CD14-positive monocyte (primary cell): ENCODE results near the gene CACNA1C. TPM values are rescaled to one million over a fixed set of nuclear protein-coding genes. Genes with fewer than 3 reads are reported as not detected.

Source experiments
- DNase-seq, 3 donors: peaks; one replicate each; pipeline ENCODE4 v3.0.0-alpha.2; 2011 to 2022
- H2AFZ ChIP-seq: 2 replicates; pipeline ENCODE4 v1.6.0; 2012; ENCODE audit warnings: mild to moderate bottlenecking, low read depth, low read length, inconsistent platforms; ENCODE audit not compliant: insufficient read depth, poor library complexity, severe bottlenecking
- H3K27ac ChIP-seq, 2 donors: 1 replicate in 1 of 2; 2 replicates in 1 of 2; pipeline ENCODE4 v1.5.1; 2012 to 2013; ENCODE audit warnings: low read length in 2 of 2, control low read depth in 1 of 2, inconsistent platforms in 1 of 2, low read depth in 1 of 2, mild to moderate bottlenecking in 1 of 2
- H3K27me3 ChIP-seq, 2 donors: one replicate each; pipeline versions ENCODE4 v1.6.0 to v1.6.1; 2011 to 2013; ENCODE audit warnings: low read length in 2 of 2; ENCODE audit not compliant: control insufficient read depth in 2 of 2, insufficient read depth in 2 of 2
- H3K36me3 ChIP-seq, 2 donors: replicated peaks in 1 of 2; 1 replicate in 1 of 2; 2 replicates in 1 of 2; pipeline versions ENCODE4 v1.5.1 to v1.6.1; 2012 to 2013; ENCODE audit warnings: low read length in 2 of 2, control low read depth in 1 of 2, inconsistent platforms in 1 of 2, mild to moderate bottlenecking in 1 of 2; ENCODE audit not compliant: insufficient read depth in 2 of 2, control insufficient read depth in 1 of 2
- H3K4me1 ChIP-seq, 2 donors: 1 replicate in 1 of 2; 2 replicates in 1 of 2; pipeline versions ENCODE4 v1.5.1 to v1.6.1; 2012 to 2013; ENCODE audit warnings: low read length in 2 of 2, control low read depth in 1 of 2, inconsistent platforms in 1 of 2, mild to moderate bottlenecking in 1 of 2, moderate library complexity in 1 of 2; ENCODE audit not compliant: insufficient read depth in 2 of 2, control insufficient read depth in 1 of 2
- H3K4me2 ChIP-seq: replicated peaks from 2 replicates; pipeline ENCODE3; 2012; ENCODE audit warnings: low read length, moderate library complexity, mild to moderate bottlenecking; ENCODE audit not compliant: poor library complexity, severe bottlenecking; ENCODE audit errors: extremely low read depth
- H3K4me3 ChIP-seq, 3 experiments: fragments of 200-600 bp in 1 of 3; sonication (generic) in 1 of 3; replicated peaks in 1 of 3; 1 replicate in 2 of 3; 2 replicates in 1 of 3; pipeline ENCODE4 v1.5.1; 2011 to 2013; ENCODE audit warnings: low read length in 3 of 3, mild to moderate bottlenecking in 3 of 3, control low read depth in 2 of 3, low read depth in 2 of 3, inconsistent platforms in 1 of 3, moderate library complexity in 1 of 3
- H3K79me2 ChIP-seq: 2 replicates; pipeline ENCODE4 v1.6.0; 2012; ENCODE audit warnings: mild to moderate bottlenecking, control low read depth, inconsistent platforms, low read length, moderate library complexity; ENCODE audit not compliant: insufficient read depth
- H3K9ac ChIP-seq: 2 replicates; pipeline ENCODE4 v1.6.0; 2017; ENCODE audit warnings: low read length, mild to moderate bottlenecking; ENCODE audit not compliant: insufficient read depth, poor library complexity, severe bottlenecking
- H3K9me3 ChIP-seq, 2 donors: replicated peaks in 1 of 2; 1 replicate in 1 of 2; 2 replicates in 1 of 2; pipeline versions ENCODE4 v1.5.1 to v1.6.1; 2012 to 2013; ENCODE audit warnings: low read length in 2 of 2, control low read depth in 1 of 2; ENCODE audit not compliant: control insufficient read depth in 1 of 2, insufficient read depth in 1 of 2
- H4K20me1 ChIP-seq: 2 replicates; pipeline ENCODE4 v1.6.0; 2012; ENCODE audit warnings: mild to moderate bottlenecking, low read length, control low read depth, moderate library complexity; ENCODE audit not compliant: insufficient read depth
- H3K27ac Mint-ChIP-seq, 7 donors: one replicate each; pipeline ENCODE4 v1.8.0; 2020; ENCODE audit warnings: mild to moderate bottlenecking in 7 of 7, mixed read lengths in 7 of 7, moderate library complexity in 6 of 7, inconsistent platforms in 2 of 7
- H3K27me3 Mint-ChIP-seq, 3 donors: one replicate each; pipeline ENCODE4 v1.8.0; 2021 to 2022; ENCODE audit warnings: low read depth in 3 of 3, mild to moderate bottlenecking in 3 of 3, mixed read lengths in 3 of 3, moderate library complexity in 3 of 3, inconsistent platforms in 1 of 3
- H3K36me3 Mint-ChIP-seq, 2 donors: one replicate each; pipeline ENCODE4 v1.8.0; 2020; ENCODE audit warnings: mixed read lengths in 2 of 2, inconsistent platforms in 1 of 2, mild to moderate bottlenecking in 1 of 2
- H3K4me1 Mint-ChIP-seq: one replicate; pipeline ENCODE4 v1.8.0; 2020; ENCODE audit warnings: mild to moderate bottlenecking, mixed read lengths
- H3K4me3 Mint-ChIP-seq, 2 donors: one replicate each; pipeline ENCODE4 v1.8.0; 2020; ENCODE audit warnings: mild to moderate bottlenecking in 2 of 2, mixed read lengths in 2 of 2, moderate library complexity in 1 of 2
- H3K9me3 Mint-ChIP-seq, 7 donors: one replicate each; pipeline ENCODE4 v1.8.0; 2020 to 2022; ENCODE audit warnings: mixed read lengths in 7 of 7, mild to moderate bottlenecking in 6 of 7, moderate library complexity in 6 of 7, inconsistent platforms in 2 of 7
- CTCF ChIP-seq: fragments of 200-600 bp; IDR thresholded peaks from one replicate; pipeline ENCODE4 v1.8.0; 2022; ENCODE audit warnings: antibody characterized with exemption, mild to moderate bottlenecking
- WGBS: methylation state at CpG from one replicate; pipeline ENCODE4 v1.1.5; 2013; ENCODE audit warnings: missing lambda C conversion rate; ENCODE audit not compliant: insufficient coverage; 5-methylcytosine and 5-hydroxymethylcytosine counted together
- intact Hi-C, 2 donors: fragments of 100-400 bp; cut with micrococcal nuclease; formaldehyde crosslinking; loops; one replicate each; pipeline versions ENCODE4 v1.15.0 to v1.15.1; 2023
- polyA plus RNA-seq, 3 donors: library from polyadenylated mRNA; depleted of rRNA in 1 of 3; unstranded in 2 of 3; stranded (reverse) in 1 of 3; fragments of 300-500 nt in 2 of 3; fragments of >200 nt in 1 of 3; fragmentation: Illumina TruSeq in 2 of 3; gene quantifications; 1 replicate in 2 of 3; 2 replicates in 1 of 3; pipeline ENCODE4 v1.2.3, GENCODE V29; 2012 to 2021

The CACNA1C gene
- polyA plus RNA-seq, 3 donors: not detected

DNA sequence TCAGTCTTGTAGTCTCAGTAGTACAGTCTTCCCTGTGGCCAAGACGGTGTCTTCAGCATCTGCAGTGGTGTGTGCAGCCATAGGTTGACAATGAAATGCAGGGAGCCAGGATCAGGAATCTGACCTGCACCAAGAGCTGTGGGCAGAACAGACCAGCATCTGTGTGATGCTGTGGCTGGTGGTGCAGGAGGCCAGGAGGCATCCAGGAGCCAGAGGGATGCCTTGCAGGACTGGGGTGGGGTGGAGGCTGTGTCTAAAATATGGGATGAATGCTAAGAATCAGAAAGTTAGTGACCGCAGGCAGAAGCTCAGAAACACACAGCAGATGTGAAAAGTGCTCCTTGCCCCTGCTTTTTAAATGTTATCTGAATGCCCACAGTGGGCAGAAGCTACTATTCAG, 209.7 kb downstream of the CACNA1C start:
- no peak overlapping the region for H3K4me2 ChIP-seq
- WGBS: 87% methylated on average over 2 of the region's 2 CpGs
- no peaks in the 10 kb centered on the region for H3K9me3 Mint-ChIP-seq
- H3K9ac ChIP-seq: no peak overlapping the region
- TF ChIP-seq CTCF: no peak
- no peak overlapping the region for H3K27ac ChIP-seq
- no peaks in the 10 kb centered on the region for H3K27me3 ChIP-seq
- no peaks in the 10 kb centered on the region for H3K36me3 ChIP-seq
- H3K9me3 ChIP-seq: no peaks in the 10 kb centered on the region
- peaks cover 31 to 32% of the 10 kb centered on the region in 2 donors for H3K4me1 ChIP-seq
- no peaks in the 10 kb centered on the region for H4K20me1 ChIP-seq
- intact Hi-C loops: no loop called here
- no peak overlapping the region for H3K4me3 Mint-ChIP-seq
- H3K79me2 ChIP-seq: no peaks in the 10 kb centered on the region
- H3K4me3 ChIP-seq: no peak overlapping the region
- H3K27ac Mint-ChIP-seq: no peak overlapping the region
- H3K27me3 Mint-ChIP-seq: no peaks in the 10 kb centered on the region
- H3K36me3 Mint-ChIP-seq: no peaks in the 10 kb centered on the region
- H3K4me1 Mint-ChIP-seq: peaks cover 31% of the 10 kb centered on the region
- no peak overlapping the region for H2AFZ ChIP-seq
- no peak for DNase-seq

DNA sequence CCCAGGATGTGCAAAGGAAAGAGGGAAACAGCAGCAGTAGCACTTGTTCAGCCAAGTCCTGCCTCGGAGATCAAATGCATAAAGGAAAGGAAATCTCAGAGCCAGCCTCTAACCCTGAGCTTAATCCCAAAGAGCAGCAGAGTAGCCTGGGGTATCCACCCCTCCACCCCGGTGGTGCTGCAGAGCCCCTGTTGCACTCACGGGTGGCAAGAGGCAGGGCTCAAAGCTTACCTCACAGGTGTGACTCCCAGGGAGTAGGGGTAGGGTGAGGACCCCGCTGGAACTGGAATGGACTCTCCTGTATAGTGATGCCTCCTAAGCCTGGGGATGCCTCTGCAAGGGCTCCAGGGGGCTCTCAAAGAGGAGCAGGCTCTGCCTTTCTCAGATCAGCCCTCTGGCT, 211.1 kb downstream of the CACNA1C start:
- WGBS: 100% methylated on average over 1 of the region's 4 CpGs
- Histone ChIP-seq H3K36me3 (no peaks in the 10 kb centered on the region), H3K27me3 (no peaks in the 10 kb centered on the region), H3K4me3 (no peak overlapping the region), H4K20me1 (no peaks in the 10 kb centered on the region), H3K27ac (no peak overlapping the region), H2AFZ (no peak overlapping the region), H3K9ac (no peak overlapping the region), H3K4me1 (peaks cover 18 to 19% of the 10 kb centered on the region in 2 donors), H3K79me2 (no peaks in the 10 kb centered on the region), H3K4me2 (no peak overlapping the region), H3K9me3 (no peaks in the 10 kb centered on the region)
- DNase-seq: no peak
- no peaks in the 10 kb centered on the region for H3K36me3 Mint-ChIP-seq
- intact Hi-C loops: no loop called here
- no peak for TF ChIP-seq CTCF
- H3K4me3 Mint-ChIP-seq: no peak overlapping the region
- no peaks in the 10 kb centered on the region for H3K9me3 Mint-ChIP-seq
- peaks cover 0 to 1% (median 0%) of the 10 kb centered on the region in 3 donors for H3K27me3 Mint-ChIP-seq
- no peak overlapping the region for H3K27ac Mint-ChIP-seq
- H3K4me1 Mint-ChIP-seq: peaks cover 20% of the 10 kb centered on the region
